ENCODE measurements around the gene FETUB.
"Not testable (repeated sequence)": the region's sequence is repeated elsewhere in the genome, so short reads cannot be mapped to it uniquely, and the experiment has no call there.

FETUB gene

DNA sequence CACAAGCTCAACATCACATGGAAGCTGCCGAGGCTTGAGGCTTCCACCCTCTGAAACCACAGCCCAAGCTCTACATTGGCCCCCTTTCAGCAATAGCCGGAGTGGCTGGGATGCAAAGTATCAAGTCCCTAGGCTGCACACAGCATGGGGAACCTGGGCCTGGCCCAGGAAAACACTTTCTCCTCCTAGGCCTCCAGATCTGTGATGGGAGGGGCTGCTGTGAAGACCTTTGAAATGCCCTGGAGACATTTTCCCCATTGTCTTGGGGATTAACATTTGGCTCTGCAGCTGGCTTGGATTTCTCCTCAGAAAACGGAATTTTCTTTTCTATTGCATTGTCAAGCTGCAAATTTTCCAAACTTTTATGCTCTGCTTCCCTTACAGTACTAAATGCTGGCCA, 43.8 kb downstream of the FETUB start:
- no peak for DNase-seq

DNA sequence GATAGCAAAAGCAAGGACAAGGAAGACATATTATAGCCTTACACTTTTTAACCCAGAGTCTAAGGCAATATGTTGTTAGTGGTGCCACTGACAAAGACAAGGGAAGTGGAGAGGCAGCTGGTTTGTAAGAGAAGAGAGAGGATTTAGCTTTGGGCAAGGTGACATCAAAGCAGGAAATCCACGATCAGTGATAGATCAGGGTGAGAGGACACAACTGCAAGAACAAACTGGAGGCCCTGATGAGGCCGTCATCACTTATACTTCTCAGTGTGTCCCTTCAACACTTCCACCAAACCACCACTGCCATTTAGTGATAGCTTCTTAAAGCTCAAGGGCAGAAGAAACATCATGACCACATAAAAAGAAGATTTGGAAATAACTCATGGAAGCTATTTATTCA, 46.3 kb downstream of the FETUB start:
- not testable (repeated sequence) for DNase-seq

- DNase-seq: no peak
Measured at GRCh38 chr3:186687120-186687651, 47.0 kb downstream of the FETUB start.

GRCh38 chr3:186690304-186690703, 50.1 kb downstream of the FETUB start:
- not testable (repeated sequence) for DNase-seq

GRCh38 chr3:186691676-186692075, 51.5 kb downstream of the FETUB start:
- no peak for DNase-seq

- DNase-seq: no peak
Measured at GRCh38 chr3:186693843-186694242, 53.6 kb downstream of the FETUB start.

DNA sequence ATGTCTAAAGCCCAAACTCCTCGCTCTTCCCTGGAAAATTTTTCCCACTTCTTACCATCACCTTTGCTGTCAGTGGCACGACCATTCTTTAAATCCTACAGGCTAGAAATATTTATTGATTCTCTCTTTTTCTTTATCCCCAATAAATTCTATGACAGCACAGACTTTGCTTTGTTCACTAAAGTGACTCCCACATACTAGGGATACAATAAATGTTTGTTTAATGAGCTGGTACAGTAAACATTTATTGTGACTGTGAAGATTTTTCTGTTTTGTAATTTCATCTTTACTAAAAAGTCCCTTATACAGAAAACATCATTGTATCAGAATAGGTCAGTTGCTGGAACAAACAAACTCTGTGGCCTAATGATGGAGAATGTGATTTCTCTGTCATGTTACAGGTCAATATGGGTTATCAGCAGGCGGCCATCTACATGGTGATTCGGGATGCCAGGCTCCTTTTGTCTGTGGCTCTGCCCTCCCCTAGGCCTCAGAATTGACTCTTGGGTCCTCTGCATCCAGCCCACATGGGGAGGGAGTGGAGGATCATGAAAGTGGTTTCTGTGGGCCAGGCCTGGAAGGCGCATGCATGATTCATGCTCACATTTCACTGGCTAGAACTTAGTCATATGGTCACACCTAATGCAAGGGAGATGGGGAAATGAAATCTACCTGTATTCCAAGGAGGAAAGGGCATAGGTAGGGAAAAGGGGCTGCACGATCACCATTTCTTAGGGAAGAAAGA, 54.3 kb downstream of the FETUB start:
- no peak for DNase-seq

DNA sequence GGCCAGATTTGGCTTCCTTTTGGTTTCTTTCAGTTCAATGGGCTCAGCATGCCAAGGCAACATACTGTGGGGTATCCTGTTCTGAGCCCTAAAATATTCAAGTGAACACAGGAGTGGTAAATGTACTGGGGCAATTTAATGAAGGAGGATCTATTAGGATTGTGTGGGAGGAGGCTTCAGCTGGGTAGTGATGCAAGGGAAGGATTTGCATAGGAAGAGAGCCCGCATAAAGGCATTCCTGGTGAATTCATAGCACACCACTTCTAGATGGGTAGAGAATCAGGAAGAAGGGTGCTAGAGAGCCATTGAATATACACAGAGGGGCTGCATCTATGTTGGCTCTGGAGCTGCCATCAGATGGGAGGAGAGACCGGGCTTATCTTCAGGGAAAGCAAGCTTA, 56.3 kb downstream of the FETUB start:
- no peak for DNase-seq

DNA sequence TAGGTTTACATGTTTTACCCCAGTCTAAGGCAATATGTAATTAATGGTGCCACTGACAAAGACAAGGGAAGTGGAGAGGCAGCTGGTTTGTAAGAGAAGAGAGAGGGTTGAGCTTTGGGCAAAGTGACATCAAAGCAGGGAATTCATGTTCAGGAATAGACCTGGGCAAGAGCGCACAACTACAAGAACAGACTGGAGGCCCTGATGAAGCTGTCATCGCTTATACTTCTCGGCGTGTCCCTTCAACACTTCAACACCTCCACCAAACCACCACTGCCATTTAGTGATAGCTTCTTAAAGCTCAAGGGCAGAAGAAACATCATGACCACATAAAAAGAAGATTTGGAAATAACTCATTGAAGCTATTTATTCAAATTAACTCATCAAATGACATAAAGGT, 57.3 kb downstream of the FETUB start:
- no peak for DNase-seq

DNA sequence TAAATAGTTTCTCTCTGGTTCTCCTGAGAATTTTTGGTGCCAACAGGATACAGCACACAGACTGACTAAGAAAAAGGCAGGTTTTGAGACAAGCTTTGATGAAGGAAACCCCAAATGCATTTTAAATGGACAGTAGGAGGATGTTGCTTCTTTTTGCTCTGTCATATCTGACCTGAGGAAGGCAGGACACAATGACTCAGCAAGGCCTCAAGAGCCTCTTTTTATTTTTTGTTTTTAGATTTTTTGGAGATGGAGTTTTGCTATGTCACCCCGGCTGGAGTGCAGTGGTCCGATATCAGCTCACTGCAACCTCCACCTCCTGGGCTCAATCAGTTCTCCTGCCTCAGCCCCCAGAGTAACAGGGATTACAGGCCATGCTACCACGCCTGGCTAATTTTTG, 60.1 kb downstream of the FETUB start:
- DNase-seq: no peak

GRCh38 chr3:186702451-186702850, 62.3 kb downstream of the FETUB start:
- DNase-seq: not testable (repeated sequence)

Data from activated naive CD4-positive, alpha-beta T cell (primary cell).